ENCODE measurements around the gene TMEM141.
A peak's percentile ranks its signal among the peaks of the same experiment; 100 is the strongest.
"Not testable (repeated sequence)": the region's sequence is repeated elsewhere in the genome, so short reads cannot be mapped to it uniquely, and the experiment has no call there.

TMEM141 gene

GRCh38 chr9:136803009-136803550 lies 11.9 kb downstream of the TMEM141 start:
- not testable (repeated sequence) for H3K4me1 ChIP-seq (ENCODE audit: insufficient read depth, low read length); H3K9ac ChIP-seq (ENCODE audit: low read depth, low read length); H3K9me3 ChIP-seq (ENCODE audit: control insufficient read depth, insufficient read depth, low read length); H3K36me3 ChIP-seq (ENCODE audit: insufficient read depth, low read length)

DNA sequence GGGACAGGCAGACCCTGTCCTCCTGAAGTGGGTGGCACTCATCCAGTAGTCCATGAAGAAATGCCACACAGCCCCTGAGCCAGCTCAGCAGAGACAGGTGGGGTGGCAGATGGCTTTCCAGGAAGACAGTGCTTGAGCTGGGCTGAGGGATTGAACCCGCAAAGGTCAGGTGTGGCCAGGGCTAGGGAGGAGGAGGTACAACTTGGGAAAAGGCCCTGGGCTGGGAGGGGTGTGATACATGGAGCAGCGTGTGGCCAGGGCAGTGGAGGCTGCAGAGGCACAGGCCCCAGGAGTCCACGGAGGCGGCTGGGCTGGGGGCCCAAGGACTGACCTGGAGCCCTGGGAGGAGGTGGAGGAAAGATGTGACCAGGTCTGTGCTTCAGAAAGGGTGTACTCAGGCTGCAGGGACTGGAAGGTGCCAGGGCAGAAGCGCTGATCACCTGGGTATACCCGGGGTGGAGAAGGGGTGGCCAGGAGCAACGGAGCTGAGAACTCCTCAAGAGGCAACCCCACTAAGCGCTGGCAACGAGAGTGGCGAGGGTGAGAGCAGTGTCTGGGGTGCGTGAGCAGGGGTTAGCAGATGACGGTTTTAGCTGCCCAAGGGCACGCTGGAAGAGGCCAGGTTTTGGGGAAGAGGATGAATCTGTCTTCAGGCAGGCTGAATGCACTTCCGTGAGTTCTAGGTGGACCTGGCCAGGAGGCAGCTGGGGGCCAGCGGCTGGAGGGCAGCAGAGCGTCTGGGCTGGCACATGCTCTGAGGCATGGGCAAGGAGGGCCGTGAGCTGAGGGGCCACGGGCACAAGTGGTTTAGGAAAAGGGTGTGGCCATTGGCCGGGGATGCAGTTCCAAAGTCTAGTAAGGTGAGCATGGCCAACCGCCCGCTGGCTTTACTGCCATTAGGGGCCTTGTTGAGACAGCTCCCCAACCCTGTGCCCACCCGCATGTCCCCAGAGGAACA lies 12.7 kb downstream of the TMEM141 start:
- no peak overlapping the region for H3K9ac ChIP-seq (ENCODE audit: low read depth, low read length)
- H3K36me3 ChIP-seq (ENCODE audit: insufficient read depth, low read length) = no peaks in the 10 kb centered on the region
- no peaks in the 10 kb centered on the region for H3K9me3 ChIP-seq (ENCODE audit: control insufficient read depth, insufficient read depth, low read length)
- H3K4me1 ChIP-seq (ENCODE audit: insufficient read depth, low read length) = peaks cover 4% of the 10 kb centered on the region; the same call in 1 of the 2 replicates

GRCh38 chr9:136804509-136805206 lies 13.5 kb downstream of the TMEM141 start:
- H3K9ac ChIP-seq (ENCODE audit: low read depth, low read length) = no peak overlapping the region

DNA sequence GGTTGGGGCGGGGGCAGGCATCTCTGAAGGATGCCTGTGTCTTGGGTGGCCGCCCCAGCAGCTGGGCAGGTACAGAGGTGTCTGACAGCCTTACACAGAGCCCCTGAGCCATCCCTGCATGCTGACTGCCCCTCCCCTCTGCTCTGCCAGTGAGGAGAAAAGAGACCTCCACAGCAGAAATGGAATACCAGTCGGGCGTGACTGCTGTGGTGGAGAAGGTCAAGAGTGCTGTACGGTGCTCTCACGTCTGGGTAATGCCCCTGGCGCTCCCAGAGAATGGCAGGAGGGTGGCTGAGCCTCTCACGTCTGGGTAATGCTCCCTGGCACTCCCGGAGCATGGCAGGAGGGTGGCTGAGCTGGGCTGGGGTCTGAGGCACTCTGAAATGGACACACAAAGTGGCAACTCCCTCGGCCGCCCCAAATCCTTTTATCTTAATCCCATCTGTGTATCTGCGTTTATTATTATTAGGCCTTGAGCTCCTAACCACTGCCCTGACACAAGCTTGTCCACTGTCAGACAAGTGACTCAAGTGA lies 14.1 kb downstream of the TMEM141 start:
- Histone ChIP-seq H3K36me3 (ENCODE audit: insufficient read depth, low read length) (0 out of 2 replicates have a peak, but pooled peaks cover 9% of the 10 kb centered on the region), H3K9me3 (ENCODE audit: control insufficient read depth, insufficient read depth, low read length) (no peaks in the 10 kb centered on the region), H3K9ac (ENCODE audit: low read depth, low read length) (no peak overlapping the region), H3K4me1 (ENCODE audit: insufficient read depth, low read length) (peaks cover 11% of the 10 kb centered on the region; the same call in 1 of the 2 replicates)

More at GRCh38 chr9:136804509-136805206, 13.5 kb downstream of the TMEM141 start:
- Histone ChIP-seq H3K4me1 (ENCODE audit: insufficient read depth, low read length) (peaks cover 5% of the 10 kb centered on the region; the same call in 1 of the 2 replicates), H3K9me3 (ENCODE audit: control insufficient read depth, insufficient read depth, low read length) (no peaks in the 10 kb centered on the region), H3K36me3 (ENCODE audit: insufficient read depth, low read length) (0 out of 2 replicates have a peak, but pooled peaks cover 3% of the 10 kb centered on the region)

GRCh38 chr9:136806067-136806466 lies 14.9 kb downstream of the TMEM141 start:
- 0 out of 2 replicates have a peak, but pooled peaks cover 8% of the 10 kb centered on the region for H3K4me1 ChIP-seq (ENCODE audit: insufficient read depth, low read length)
- H3K9me3 ChIP-seq (ENCODE audit: control insufficient read depth, insufficient read depth, low read length) = no peaks in the 10 kb centered on the region
- H3K36me3 ChIP-seq (ENCODE audit: insufficient read depth, low read length) = 0 out of 2 replicates have a peak, but pooled peaks cover 9% of the 10 kb centered on the region
- H3K9ac ChIP-seq (ENCODE audit: low read depth, low read length) = no peak overlapping the region

DNA sequence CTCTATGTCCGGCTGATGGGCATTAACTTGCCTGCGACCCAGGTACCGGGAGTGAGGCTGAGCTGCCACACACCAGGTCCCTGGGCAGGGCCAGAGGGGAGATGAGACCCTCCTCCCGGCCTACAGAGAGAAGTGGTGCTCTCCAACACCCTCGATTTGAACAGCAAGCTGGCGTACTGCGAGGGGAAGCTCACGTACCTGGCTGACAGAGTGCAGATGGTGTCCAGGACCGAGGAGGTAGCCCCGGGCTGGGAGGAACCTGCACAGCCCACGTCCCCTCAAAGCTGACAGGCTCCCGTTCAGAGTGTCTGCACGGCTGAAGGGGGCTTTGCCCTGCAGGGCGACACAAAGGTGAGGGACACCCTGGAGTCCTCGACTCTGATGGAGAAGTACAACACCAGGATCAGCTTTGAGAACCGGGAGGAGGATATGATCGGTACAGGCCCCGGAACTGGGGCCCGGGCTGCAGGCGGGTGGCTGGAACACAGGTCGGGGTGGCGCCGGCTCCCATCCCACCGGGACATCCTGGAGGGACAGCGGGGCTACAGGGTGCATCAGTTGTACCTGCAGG lies 15.6 kb downstream of the TMEM141 start:
- Histone ChIP-seq H3K36me3 (ENCODE audit: insufficient read depth, low read length) (0 out of 2 replicates have a peak, but pooled peaks cover 9% of the 10 kb centered on the region), H3K9me3 (ENCODE audit: control insufficient read depth, insufficient read depth, low read length) (no peaks in the 10 kb centered on the region), H3K9ac (ENCODE audit: low read depth, low read length) (peak overlapping the region; percentile 97), H3K4me1 (ENCODE audit: insufficient read depth, low read length) (0 out of 2 replicates have a peak, but pooled peaks cover 8% of the 10 kb centered on the region)

GRCh38 chr9:136807281-136808074 lies 16.3 kb downstream of the TMEM141 start, which contains the start of gene RABL6:
RABL6 (plus strand) TSS chr9:136807948; CDS start chr9:136808197, 249 bp downstream.
- no peaks in the 10 kb centered on the region for H3K9me3 ChIP-seq (ENCODE audit: control insufficient read depth, insufficient read depth, low read length)
- 0 out of 2 replicates have a peak, but pooled peaks cover 9% of the 10 kb centered on the region for H3K36me3 ChIP-seq (ENCODE audit: insufficient read depth, low read length)
- H3K9ac ChIP-seq (ENCODE audit: low read depth, low read length) = peak within 1 kb of the TSS; percentile 97
- 0 out of 2 replicates have a peak, but pooled peaks cover 8% of the 10 kb centered on the region for H3K4me1 ChIP-seq (ENCODE audit: insufficient read depth, low read length)

DNA sequence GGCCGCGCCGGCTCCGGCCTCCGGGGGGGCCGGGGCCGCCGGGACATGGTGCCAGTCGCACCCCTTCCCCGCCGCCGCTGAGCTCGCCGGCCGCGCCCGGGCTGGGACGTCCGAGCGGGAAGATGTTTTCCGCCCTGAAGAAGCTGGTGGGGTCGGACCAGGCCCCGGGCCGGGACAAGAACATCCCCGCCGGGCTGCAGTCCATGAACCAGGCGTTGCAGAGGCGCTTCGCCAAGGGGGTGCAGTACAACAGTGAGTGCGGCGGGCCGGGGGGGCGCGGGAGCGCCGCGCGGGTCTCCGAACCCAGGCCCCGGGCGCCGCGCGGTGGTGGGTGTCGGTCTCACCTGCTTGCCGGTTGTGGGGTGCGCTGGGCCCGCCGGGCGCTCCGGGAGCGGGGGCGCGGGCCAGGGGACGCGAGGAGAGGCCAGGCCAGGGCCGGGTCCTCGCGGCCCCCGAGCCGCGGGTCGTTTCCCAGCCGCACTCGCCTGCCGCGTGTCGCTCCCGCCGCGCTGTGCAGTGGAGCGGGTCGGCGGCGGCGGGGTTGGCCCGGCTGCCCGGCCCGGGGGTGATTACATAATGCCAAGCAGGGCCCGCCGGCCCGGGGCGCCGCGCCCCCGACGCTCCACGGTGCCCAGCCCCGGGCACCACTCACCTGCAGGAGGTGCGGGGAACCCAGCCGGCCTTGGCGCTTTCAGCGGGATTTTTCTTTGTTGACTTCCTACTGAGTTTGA lies 17.1 kb downstream of the TMEM141 start:
- Histone ChIP-seq H3K4me1 (ENCODE audit: insufficient read depth, low read length) (0 out of 2 replicates have a peak, but pooled peaks cover 8% of the 10 kb centered on the region), H3K9me3 (ENCODE audit: control insufficient read depth, insufficient read depth, low read length) (no peaks in the 10 kb centered on the region), H3K9ac (ENCODE audit: low read depth, low read length) (peak overlapping the region; percentile 97), H3K36me3 (ENCODE audit: insufficient read depth, low read length) (peaks cover 14% of the 10 kb centered on the region; the same call in 1 of the 2 replicates)

- H3K9ac ChIP-seq (ENCODE audit: low read depth, low read length) = peak overlapping the region; percentile 97
- H3K4me1 ChIP-seq (ENCODE audit: insufficient read depth, low read length) = 0 out of 2 replicates have a peak, but pooled peaks cover 8% of the 10 kb centered on the region
- no peaks in the 10 kb centered on the region for H3K9me3 ChIP-seq (ENCODE audit: control insufficient read depth, insufficient read depth, low read length)
- peaks cover 15% of the 10 kb centered on the region; the same call in 1 of the 2 replicates for H3K36me3 ChIP-seq (ENCODE audit: insufficient read depth, low read length)
Measured at GRCh38 chr9:136808806-136809158, 17.6 kb downstream of the TMEM141 start.

- Histone ChIP-seq H3K9me3 (ENCODE audit: control insufficient read depth, insufficient read depth, low read length) (no peaks in the 10 kb centered on the region), H3K9ac (ENCODE audit: low read depth, low read length) (no peak overlapping the region), H3K36me3 (ENCODE audit: insufficient read depth, low read length) (peaks cover 11% of the 10 kb centered on the region; the same call in 1 of the 2 replicates), H3K4me1 (ENCODE audit: insufficient read depth, low read length) (0 out of 2 replicates have a peak, but pooled peaks cover 4% of the 10 kb centered on the region)
Measured at GRCh38 chr9:136814725-136815421, 23.7 kb downstream of the TMEM141 start.

DNA sequence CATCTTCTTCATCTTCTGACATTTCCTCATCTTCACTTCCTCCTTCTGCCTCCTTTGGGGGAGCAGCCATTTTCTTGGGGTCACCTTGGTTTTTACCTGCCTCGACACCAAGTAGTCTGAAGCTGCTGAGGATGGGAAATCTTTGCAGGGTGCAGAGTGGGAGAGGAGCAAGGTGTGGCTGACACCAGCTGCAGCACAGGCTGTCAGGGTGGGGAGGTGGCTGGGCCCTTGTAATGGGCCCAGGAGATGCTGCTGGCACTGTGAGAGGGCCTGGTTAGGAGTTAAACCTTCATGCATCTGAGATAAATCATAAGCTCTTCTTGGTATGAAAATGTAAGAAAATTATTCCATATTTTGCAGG lies 24.3 kb downstream of the TMEM141 start:
- H3K9ac ChIP-seq (ENCODE audit: low read depth, low read length) = no peak overlapping the region
- H3K9me3 ChIP-seq (ENCODE audit: control insufficient read depth, insufficient read depth, low read length) = no peaks in the 10 kb centered on the region
- peaks cover 6% of the 10 kb centered on the region; the same call in 1 of the 2 replicates for H3K36me3 ChIP-seq (ENCODE audit: insufficient read depth, low read length)
- H3K4me1 ChIP-seq (ENCODE audit: insufficient read depth, low read length) = no peaks in the 10 kb centered on the region
